ENCODE data around the gene BCCIP. TPM values are rescaled to one million over a fixed set of nuclear protein-coding genes. Genes with fewer than 3 reads are reported as not detected.

The BCCIP gene
- total and polyA plus RNA-seq, 9 donors, result 29.9 to 60.6 (median 48.4) TPM

DNA sequence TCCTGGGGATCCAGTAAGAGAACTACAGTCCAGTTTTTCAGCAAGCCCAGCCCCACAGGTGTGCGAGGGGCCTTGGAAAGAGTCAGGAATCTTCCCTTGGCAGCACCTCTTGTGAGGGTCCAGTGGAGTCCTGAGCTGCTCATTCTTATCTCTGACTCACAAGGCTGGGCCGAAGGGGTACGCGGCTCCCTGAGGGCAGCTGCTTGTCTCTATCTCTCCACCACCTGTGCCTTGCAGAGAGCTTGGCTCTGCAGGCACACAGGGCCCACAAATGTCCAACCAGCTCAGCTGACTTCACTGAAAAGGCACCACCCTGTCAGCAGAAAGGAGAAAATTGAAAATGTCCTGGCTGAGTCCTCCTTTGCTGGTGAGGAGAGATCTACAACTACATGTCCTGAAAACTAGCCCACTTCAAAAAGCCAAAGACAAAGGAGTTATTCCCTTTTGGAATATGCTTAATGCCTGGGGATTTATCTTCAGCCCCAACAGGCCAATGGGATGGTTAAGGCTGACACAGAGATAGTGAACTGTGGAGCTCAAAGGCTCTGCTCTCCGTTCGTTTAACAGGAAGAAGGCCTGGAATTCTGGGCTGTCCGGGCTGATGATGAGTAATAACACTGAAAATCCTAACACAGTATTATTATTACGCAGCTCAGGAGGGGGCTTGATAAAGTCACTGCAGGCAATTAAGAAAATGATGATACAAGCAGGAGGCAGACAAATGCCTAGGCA lies 23.7 kb upstream of the BCCIP start:
- WGBS, 3 donors, result 57 to 77% (median 63%) methylated on average over 8 of the region's 8 CpGs
- intact Hi-C loops (cut with DNase I), result no loop called here
- Histone ChIP-seq H3K9me3 (no peaks in the 10 kb centered on the region), H3K36me3 (no peaks in the 10 kb centered on the region), H3K4me1 (ENCODE audit: insufficient read depth) (peaks cover 2% of the 10 kb centered on the region), H3K4me3 (no peak overlapping the region), H3K27ac (no peak overlapping the region), H3K27me3 (no peaks in the 10 kb centered on the region)
- TF ChIP-seq, protein P1, sequence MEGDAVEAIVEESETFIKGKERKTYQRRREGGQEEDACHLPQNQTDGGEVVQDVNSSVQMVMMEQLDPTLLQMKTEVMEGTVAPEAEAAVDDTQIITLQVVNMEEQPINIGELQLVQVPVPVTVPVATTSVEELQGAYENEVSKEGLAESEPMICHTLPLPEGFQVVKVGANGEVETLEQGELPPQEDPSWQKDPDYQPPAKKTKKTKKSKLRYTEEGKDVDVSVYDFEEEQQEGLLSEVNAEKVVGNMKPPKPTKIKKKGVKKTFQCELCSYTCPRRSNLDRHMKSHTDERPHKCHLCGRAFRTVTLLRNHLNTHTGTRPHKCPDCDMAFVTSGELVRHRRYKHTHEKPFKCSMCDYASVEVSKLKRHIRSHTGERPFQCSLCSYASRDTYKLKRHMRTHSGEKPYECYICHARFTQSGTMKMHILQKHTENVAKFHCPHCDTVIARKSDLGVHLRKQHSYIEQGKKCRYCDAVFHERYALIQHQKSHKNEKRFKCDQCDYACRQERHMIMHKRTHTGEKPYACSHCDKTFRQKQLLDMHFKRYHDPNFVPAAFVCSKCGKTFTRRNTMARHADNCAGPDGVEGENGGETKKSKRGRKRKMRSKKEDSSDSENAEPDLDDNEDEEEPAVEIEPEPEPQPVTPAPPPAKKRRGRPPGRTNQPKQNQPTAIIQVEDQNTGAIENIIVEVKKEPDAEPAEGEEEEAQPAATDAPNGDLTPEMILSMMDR (IDR thresholded peaks at IDR 0.05), result no peak
- TF ChIP-seq EP300 (IDR thresholded peaks at IDR 0.05) (no peak), POLR2A (IDR thresholded peaks at IDR 0.05) (no peak)
- no peak for DNase-seq

DNA sequence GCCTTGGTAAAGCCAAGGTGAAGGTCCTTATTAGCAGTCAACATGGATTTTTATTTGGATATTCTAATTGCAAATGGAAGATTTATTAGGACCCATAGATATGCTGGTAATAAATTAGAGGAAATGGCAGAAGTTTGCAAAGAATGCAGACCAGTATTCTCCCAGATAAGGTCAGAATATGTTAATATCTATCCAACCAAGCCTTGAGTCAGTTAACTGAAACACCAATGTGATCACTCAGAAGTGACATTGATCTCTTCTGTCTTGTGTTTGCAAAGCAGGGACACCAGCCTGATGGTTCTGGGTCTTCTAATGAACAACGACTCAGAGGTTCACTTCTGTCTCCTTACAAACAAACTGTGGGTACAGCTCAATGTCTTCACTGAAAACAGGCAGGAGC lies 21.8 kb upstream of the BCCIP start:
- TF ChIP-seq, protein P1 (IDR thresholded peaks at IDR 0.05), result no peak
- TF ChIP-seq POLR2A (IDR thresholded peaks at IDR 0.05), result no peak
- TF ChIP-seq EP300 (IDR thresholded peaks at IDR 0.05), result no peak
- Histone ChIP-seq H3K27ac (no peak overlapping the region), H3K27me3 (no peaks in the 10 kb centered on the region), H3K4me1 (ENCODE audit: insufficient read depth) (peaks cover 2% of the 10 kb centered on the region), H3K4me3 (no peak overlapping the region), H3K36me3 (no peaks in the 10 kb centered on the region), H3K9me3 (no peaks in the 10 kb centered on the region)
- no peak for DNase-seq
- intact Hi-C loops (cut with DNase I), result no loop called here
- WGBS, 3 donors, result 68 to 77% (median 74%) methylated on average over 1 of the region's 1 CpG

DNA sequence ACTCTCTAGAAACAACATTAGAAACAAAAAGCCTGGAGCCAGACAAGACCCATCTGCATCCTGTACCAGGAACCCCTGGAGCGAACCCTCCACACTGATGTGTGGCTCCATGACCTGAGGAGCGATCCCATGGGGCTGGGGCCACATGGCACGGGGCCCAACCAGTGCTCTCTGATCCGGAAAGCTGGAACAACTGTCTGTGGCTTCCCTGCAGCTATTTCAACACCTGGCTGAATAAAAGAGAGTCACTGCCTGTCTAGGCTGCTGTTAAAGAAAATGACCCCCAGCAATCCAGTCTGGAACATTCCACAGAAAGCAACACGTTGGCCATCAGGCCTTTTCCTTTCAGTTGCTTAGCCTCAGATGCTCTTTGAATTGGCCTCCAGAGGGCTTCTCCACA lies 21.2 kb upstream of the BCCIP start:
- no peak for DNase-seq
- H3K4me3 ChIP-seq, result no peak overlapping the region
- TF ChIP-seq, protein P1 (IDR thresholded peaks at IDR 0.05), result no peak
- TF ChIP-seq POLR2A (IDR thresholded peaks at IDR 0.05) (no peak), EP300 (IDR thresholded peaks at IDR 0.05) (no peak)
- H3K27me3 ChIP-seq, result no peaks in the 10 kb centered on the region
- intact Hi-C loops (cut with DNase I), result no loop called here
- H3K36me3 ChIP-seq, result no peaks in the 10 kb centered on the region
- WGBS, 3 donors, result 71 to 77% (median 75%) methylated on average over 5 of the region's 5 CpGs
- H3K4me1 ChIP-seq (ENCODE audit: insufficient read depth), result peaks cover 2% of the 10 kb centered on the region
- H3K9me3 ChIP-seq, result no peaks in the 10 kb centered on the region
- H3K27ac ChIP-seq, result no peak overlapping the region

DNA sequence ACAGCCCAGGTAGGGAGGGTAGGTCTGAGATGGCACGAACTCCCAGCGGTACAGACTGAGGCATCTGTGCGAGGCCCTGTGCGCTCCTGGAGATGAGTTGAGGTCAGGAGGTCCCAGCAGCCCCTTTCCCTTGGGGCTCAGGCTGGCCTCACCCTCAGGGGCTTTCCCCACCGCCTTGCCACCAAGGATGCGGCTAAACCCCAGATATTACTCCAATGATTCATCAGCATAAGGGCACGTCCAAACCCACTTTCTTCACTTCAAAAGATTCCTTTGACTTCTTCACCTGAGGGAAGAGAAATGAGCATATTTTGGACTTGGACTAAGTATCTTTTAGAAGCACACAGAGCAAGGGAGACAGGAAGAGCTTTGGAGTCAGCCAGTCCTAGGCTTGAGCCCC lies 20.6 kb upstream of the BCCIP start:
- Histone ChIP-seq H3K27me3 (no peaks in the 10 kb centered on the region), H3K9me3 (no peaks in the 10 kb centered on the region), H3K4me3 (no peak overlapping the region), H3K36me3 (no peaks in the 10 kb centered on the region), H3K27ac (no peak overlapping the region), H3K4me1 (ENCODE audit: insufficient read depth) (peaks cover 1% of the 10 kb centered on the region)
- intact Hi-C loops (cut with DNase I), result no loop called here
- DNase-seq, result no peak
- WGBS, 3 donors, result 94 to 96% (median 96%) methylated on average over 7 of the region's 7 CpGs
- TF ChIP-seq POLR2A (IDR thresholded peaks at IDR 0.05) (no peak), EP300 (IDR thresholded peaks at IDR 0.05) (no peak)
- TF ChIP-seq, protein P1 (IDR thresholded peaks at IDR 0.05), result no peak
